Kidney epithelial cell (primary cell): Measurements from ENCODE around the gene MOG. TPM values are rescaled to one million over a fixed set of nuclear protein-coding genes. Genes with fewer than 3 reads are reported as not detected.

ENCODE experiments used
- DNase-seq: peaks from one replicate; pipeline ENCODE4 v3.0.0-alpha.2; 2010; ENCODE audit warnings: low read depth
- H3K27me3 ChIP-seq: 2 replicates; pipeline ENCODE4 v1.6.0; 2011; ENCODE audit warnings: low read length; ENCODE audit not compliant: control insufficient read depth, insufficient read depth
- H3K36me3 ChIP-seq: 2 replicates; pipeline ENCODE4 v1.5.1; 2011; ENCODE audit warnings: low read length; ENCODE audit not compliant: control insufficient read depth, insufficient read depth
- H3K4me3 ChIP-seq: 2 replicates; pipeline ENCODE4 v1.5.1; 2011; ENCODE audit warnings: low read depth, mild to moderate bottlenecking, control low read depth, low read length
- CTCF ChIP-seq: IDR thresholded peaks from 2 replicates; pipeline ENCODE4 v1.5.1; 2011; ENCODE audit warnings: mild to moderate bottlenecking, moderate library complexity, low read length, control low read depth, inconsistent platforms; ENCODE audit not compliant: insufficient read depth, poor library complexity, severe bottlenecking
- total RNA-seq: library from RNA; depleted of rRNA; stranded (reverse); fragments of >200 nt; gene quantifications from 2 replicates; pipeline ENCODE4 v1.2.3, GENCODE V29; 2015

MOG gene
- total RNA-seq, result not detected in 2 replicates

- Histone ChIP-seq H3K4me3 (no peak within 1 kb of the TSS), H3K36me3 (no peaks in the 10 kb centered on the region), H3K27me3 (peaks cover 7% of the 10 kb centered on the region)
- no peak for TF ChIP-seq CTCF
- no peak for DNase-seq
Measured at GRCh38 chr6:29656798-29657197, at the start of gene MOG. Gene MOG (plus strand): TSS chr6:29657092. CDS start chr6:29657210, 118 bp downstream.

- no peak for TF ChIP-seq CTCF
- DNase-seq, result no peak
- Histone ChIP-seq H3K4me3 (no peak overlapping the region), H3K27me3 (no peaks in the 10 kb centered on the region), H3K36me3 (peaks cover 1% of the 10 kb centered on the region)
Measured at GRCh38 chr6:29608131-29608530, 48.8 kb upstream of the MOG start.

GRCh38 chr6:29610540-29610939, 46.4 kb upstream of the MOG start:
- no peak for TF ChIP-seq CTCF
- H3K27me3 ChIP-seq, result no peaks in the 10 kb centered on the region
- no peak overlapping the region for H3K4me3 ChIP-seq
- peaks cover 1% of the 10 kb centered on the region for H3K36me3 ChIP-seq
- no peak for DNase-seq

- no peak for TF ChIP-seq CTCF
- Histone ChIP-seq H3K36me3 (peaks cover 1% of the 10 kb centered on the region), H3K4me3 (no peak overlapping the region), H3K27me3 (no peaks in the 10 kb centered on the region)
- no peak for DNase-seq
Measured at GRCh38 chr6:29611426-29611825, 45.5 kb upstream of the MOG start.

GRCh38 chr6:29617782-29618554, 38.9 kb upstream of the MOG start:
- Histone ChIP-seq H3K4me3 (no peak overlapping the region), H3K27me3 (no peaks in the 10 kb centered on the region), H3K36me3 (no peaks in the 10 kb centered on the region)
- no peak for DNase-seq
- TF ChIP-seq CTCF, result peak; percentile 21

- no peaks in the 10 kb centered on the region for H3K27me3 ChIP-seq
- TF ChIP-seq CTCF, result no peak
- DNase-seq, result no peak
- H3K4me3 ChIP-seq, result no peak overlapping the region
- no peaks in the 10 kb centered on the region for H3K36me3 ChIP-seq
Measured at GRCh38 chr6:29619578-29620160, 37.2 kb upstream of the MOG start.
